ENCODE measurements around the gene MMP24.

MMP24 gene

DNA sequence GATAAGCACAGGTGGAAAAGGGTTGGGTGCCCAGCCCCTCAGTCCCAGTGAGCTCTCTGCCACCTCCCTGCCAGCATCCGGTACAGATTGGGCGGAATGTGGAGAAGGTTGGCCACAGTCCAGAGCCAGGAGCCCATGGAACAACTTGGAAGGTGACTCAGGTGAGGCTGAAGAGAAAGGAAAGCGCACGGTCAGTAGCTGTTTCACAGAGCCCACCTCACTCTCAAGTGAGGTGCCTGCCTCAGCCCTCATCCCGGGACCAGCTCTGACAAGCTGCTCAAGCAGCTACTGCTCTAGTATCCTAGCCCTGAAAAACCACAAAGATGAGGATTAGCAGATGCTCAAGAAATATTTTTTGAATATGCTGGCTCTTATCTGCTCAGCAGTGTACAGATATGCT is 52.5 kb downstream of the MMP24 start:
- no peak for DNase-seq (ENCODE audit: low spot score)

DNA sequence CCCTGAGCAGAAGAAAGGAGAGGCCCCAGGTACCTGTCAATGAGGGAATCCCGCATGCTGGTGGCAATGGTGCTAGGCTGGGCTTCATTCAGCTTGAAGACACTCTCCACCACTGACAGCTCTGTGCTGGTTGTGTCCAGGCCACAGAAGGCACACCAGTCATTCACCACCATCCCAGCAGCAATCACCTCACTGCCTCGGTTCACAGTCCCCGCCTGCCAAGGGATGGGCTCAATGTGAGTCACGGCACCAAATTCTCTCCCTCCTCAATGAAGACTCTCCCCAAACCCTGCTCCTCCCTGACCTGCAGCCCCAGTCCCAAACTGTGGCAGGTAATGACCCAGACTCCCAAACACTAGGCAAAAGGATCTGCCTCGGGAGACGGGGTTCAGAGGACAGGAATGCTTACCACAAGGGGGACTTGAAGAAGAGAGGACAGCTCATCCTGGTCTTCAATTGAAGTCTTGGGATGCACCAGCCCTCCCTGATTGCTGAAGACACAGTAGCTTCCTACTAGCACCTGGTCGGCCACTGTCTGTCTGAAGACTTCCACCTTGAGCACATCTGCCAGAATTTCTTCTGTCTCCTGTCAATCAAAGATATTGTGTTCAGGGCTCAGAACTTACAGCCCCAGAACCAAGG is 53.2 kb downstream of the MMP24 start:
- DNase-seq (ENCODE audit: low spot score): no peak

DNA sequence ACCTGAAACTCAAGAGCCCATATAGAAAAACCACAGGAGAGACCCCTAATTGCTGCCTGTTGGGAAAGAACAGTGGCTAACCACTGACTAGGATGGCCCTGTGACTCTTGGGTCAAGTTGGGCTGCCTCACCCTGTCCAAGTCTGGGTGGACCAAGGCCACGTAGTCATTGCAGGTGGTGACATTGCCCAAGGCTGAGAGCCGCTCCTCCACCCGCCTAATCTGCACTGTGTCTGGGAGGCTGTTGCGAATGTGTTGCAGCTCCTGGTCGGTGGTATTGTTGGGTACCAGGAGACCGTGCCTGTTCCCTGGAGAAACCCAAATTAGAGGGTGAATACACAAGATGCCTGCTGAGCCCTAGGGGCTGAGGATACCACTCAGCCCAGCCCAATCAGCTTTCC is 54.0 kb downstream of the MMP24 start:
- DNase-seq (ENCODE audit: low spot score): no peak

DNA sequence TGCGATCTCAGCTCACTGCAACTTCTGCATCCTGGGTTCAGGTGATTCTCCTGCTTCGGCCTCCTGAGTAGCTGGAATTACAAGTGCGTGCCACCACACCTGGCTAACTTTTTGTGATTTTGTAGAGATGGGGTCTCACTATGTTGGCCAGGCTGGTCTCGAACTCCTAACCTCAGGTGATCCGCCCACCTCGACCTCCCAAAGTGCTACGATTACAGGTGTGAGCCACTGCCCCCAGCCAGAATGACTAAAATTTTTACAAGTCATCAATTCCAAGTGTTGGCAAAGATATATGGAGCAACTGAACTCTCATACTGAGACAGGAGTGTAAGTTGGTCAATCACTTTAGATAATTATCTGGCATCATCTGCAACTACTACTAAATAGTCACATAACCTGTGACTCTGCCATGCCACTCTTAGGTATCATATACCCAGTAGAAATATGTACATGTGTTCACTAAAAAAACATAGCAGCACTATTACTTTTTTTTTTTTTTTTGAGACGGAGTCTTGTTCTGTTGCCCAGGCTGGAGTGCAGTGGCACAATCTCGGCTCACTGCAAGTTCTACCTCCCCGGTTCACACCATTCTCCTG is 55.1 kb downstream of the MMP24 start:
- DNase-seq (ENCODE audit: low spot score): no peak

DNA sequence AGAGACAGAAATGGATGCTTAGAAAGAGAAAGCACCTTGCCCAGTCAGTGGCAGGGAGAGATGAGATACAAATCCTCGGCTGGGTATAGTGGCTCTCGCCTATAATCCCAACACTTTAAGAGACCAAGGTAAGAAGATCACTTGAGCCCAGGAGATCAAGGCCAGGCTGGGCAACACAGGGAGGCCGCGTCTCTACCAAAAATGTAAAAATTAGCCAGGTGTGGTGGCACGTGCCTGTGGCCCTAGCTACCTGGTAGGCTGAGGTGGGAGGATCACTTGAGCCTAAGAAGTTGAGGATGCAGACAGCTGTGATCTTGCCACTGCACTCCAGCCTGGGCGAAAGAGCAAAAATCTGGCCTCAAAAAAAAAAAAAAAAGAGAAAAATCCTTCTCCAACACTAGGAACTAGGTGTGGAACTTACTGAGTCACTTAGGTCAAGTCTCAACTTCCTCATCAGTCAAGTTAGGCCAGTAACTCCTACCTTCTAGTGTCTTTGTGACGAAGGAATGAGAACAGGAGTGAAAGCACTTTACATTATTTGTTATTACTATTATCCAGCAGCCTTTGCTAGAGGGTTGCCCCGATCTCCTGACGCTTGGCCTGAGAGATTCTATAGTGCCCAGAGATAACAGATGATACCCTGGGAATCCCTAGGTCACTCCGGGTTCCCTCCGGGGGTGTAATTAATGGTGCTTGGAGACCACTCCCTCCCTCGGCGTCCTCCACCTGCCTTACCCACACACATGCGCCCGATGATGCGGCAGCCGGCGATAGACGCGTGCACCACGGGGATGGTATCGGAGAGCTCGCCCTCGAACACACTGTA is 57.2 kb downstream of the MMP24 start:
- no peak for DNase-seq (ENCODE audit: low spot score)

DNA sequence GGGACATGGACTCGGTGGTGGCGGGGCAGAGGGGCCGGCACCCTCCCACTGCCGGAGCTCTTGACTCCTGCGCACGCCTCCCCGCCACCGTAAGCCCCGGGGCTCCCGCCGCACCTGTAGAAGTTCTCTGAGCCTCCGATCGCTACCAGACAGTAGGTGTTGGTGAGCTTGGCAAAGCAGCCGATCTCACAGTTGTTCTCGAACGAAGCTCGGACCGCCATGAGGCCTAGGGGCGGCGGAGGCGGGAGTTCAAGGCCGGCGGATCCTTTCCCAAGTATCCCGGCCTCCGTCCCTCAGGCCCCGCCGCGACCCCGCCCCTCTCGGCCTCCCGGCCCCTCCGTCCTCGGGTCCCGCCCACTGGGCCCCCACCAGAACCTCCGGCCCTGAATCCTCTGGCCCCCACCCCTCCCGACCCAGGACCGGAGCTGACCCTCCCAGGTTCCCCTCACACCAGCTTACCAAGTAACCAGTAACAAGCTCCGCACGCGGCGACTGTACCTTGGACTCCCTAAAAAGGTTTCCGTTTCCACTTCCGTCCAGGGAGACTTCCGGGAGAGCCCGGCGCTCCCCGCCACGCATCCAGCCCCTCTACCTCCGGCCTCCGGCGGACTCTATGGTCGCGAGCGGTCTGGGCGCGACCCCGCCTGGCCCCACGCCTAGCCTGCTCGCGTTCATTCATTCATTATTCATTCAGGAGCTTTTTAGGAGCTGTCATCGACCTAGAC is 57.9 kb downstream of the MMP24 start, which contains the start of gene EIF6:
Gene EIF6 (minus strand): TSS at position 506 of the 725 bp plus-strand sequence. CDS start 285 bp downstream, at position 221.
- DNase-seq (ENCODE audit: low spot score): peak; percentile 83

DNA sequence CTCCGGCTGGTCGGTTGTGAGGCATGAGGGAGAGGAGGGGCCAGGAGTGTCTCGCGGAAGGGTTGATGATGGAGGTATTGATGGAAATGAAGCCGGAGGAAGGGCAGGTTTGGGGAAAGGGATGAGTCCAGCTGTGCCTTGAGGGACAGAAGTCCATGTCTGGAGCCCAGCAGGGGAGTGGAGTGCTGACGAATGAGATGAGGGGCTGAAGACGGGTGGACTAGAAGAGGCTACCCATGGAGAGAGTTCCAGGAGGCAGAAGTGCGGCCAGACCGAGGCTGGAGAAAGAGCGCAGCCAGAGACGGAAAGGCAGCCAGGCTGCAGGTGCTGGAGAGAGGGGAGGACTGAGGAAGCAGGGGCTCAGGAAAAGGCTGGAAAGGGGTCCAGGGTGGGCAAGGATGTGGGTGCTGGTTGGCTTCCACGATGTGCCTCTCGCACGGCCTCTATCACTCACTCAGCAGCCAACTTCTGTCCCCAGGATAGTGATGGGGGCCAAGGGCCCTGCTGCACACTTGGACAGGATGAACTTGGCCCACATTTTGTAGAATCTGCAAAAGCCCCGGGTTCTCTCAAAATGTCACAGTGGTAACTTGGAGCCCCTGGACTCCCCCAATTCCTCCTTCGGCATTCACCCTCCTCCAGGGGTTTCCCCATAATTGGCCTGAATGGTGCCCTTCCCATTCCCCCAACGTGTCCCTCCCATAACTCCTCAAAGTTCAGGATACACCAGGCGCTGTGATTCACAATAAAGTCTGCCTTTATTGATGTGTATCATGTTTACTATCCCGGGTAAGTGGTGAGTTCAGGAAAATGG is 58.7 kb downstream of the MMP24 start:
- DNase-seq (ENCODE audit: low spot score): no peak

DNA sequence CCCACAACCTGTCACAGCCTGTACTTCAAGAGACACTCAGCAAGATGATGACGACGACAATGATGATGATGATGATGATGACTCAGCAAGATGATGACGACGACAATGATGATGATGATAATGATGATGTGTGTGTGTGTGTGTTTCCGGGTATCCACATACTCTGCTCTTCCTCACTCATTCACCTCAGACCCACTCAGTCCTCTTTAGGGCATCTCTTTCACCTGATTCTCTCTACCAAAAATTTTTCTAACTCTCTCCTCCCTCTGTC is 59.3 kb downstream of the MMP24 start:
- DNase-seq (ENCODE audit: low spot score): no peak

DNA sequence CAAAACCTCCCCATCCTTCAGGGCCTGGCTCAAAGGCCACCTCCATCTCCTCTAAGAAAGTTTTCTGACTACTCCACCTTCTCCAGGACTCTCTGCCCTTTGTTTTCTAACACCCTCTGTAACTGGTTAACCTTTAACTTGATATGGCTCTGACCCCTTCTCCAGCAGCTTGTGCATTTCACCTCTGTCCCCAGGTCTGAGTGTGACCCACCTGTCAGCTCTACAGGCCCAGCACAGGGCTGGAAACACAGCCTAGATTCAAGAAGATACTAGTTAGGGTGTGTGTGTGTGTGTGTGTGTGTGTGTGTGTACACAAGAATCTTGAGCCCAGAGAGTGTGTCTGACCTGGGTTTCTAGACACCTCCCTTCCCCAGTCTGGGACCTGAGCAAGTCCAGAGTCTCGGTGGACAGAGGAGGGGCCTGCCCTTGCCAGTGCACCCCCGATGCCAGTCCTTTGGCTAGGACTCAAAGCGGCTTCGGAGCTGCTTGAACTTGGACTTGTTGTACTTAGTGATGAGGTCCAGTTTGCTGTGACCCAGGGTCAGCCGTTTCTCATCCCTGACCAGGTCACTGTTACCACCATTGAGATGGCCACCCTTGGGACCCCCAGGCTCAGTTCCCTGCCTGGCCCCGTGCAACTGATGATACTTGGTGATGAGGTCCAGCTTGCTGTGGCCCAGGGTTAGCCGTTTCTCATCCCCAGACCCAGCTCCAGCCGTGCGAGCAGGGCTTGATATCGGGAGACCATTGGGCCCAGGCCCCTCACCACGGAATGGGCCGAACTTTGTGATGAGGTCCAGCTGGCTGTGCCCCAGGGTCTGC is 59.8 kb downstream of the MMP24 start:
- no peak for DNase-seq (ENCODE audit: low spot score)

DNA sequence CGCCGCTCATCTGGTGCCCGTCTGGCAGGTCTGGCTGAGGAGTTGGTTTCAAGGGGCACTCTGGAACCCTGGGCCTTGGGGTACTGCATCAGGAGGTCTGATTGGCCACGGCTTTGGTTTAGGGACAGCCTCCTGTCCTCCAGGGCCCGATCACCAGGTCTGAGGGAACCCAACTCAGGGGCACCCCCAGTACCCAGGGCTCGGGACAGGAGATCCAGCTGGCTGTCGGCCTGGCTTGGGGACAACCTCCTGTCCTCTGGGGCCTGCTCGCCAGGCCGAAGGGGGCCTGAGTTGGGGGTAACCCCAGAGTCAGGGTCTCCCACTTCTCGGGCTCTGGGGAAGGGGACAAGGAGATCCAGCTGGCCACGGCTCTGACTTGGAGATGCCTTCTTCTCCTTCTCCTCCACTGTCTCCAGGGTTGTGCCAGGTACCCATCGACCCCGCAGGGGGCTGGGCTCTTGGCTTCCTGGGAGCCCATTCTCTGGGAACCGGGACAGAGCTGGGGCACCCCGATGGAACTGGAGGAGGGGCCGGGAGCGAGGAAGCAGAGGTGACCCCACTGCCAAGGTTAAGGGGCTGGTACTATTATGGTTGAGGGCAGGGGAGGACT is 60.5 kb downstream of the MMP24 start:
- no peak for DNase-seq (ENCODE audit: low spot score)

DNA sequence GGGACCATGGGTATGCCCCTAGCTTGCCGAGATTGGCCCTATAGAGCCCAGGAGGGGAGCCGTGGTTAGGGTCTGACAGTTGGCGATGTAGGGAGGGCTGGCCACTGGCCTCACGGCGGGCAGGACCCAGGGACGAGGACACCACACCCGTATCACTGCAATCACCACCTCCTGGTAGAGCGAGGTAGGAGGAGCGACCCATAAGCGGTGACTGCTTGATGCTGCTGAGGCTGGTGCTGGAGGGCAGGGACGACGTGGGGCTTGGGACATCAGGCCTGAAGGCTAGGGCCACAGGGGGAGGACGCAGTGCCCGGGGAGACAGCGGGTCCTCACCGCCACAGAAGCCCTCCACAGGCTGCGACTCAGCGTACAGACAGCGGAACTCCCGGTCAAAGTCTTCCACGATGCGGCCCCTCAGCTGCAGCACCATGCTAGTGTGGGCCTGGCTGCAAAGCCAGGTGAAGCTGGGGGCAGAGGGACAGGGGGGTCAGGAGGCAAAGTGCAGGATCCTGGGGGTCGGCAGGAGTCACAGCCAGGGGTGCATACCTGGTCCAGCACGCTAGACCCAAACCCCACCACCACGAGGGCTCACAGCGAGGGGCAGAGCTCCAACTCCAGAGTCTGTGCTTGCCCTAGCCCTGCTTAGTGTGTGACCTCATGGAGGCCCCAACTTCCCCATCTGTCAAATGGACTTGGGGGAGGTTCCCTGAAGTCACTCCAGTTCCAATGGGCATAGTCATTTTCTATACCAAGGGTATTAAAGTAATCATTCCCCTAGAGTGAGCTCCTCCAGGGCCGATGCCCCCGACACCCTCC is 61.2 kb downstream of the MMP24 start:
- DNase-seq (ENCODE audit: low spot score): no peak

DNA sequence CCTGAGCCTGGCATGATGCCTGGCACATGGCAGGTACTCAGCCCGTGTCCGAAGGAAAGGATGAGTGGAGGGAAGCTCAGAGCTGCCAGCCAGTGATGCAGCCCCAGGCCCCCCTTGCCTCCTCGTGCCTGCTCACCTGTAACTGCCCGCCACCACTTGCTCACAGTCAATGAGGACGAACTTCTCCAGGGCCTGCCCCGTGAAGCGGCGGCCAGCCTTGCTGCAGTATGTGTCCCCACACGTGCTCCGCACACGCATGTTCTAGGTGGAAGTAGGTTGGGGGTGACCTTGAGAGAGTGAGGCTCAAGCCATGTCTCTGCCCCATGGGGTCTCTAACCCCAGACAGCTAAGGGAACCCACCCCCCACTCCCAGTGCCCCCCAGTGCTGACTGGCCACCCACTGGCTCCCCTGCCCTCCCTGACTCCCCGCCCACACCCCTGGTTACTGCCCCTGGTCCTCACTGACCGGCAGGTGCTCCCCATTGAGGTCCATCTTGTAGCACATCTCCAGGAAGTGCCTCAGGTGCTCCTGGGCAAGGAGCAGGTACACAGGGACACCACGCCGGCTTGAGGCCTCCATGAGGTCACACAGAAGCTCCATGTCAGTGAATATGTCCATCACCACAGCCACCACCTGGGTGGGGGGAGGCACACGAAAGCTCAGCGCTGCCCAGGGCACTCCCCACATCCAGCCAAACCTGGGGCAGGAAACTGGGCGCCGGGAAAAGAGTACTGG is 62.0 kb downstream of the MMP24 start:
- no peak for DNase-seq (ENCODE audit: low spot score)

DNA sequence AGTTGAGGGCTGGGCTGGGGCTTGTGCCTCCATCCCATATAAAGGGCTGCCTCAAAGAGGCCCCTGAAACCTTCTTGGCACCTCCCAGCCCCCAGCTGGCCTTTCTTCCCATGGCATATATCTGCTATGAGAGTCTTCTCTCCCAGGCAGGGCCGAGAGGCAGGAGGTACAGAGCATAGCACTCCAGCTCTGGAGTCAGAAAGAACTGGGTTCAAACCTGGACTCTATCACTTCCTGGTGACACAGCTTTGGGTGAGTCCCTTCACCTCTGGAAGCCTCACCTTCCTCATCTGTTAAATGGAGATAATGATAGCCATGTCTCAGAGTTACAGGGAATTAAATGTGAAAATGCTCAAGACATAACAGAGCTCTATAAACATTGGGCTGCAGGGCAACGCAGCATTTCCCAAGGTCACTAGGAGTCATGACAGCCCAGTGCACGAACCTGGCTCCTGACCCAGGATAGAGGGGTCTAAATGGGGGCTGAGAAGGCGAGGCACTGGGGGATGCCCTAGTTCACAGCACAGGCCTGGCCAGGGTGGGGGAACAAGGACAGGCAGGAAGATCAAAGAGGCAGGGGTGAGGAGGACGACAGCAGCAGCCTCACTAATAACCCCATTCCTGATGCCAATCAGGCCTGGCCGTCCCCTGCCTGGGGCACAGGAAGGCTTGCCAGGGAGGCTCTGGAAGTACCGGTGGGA is 63.8 kb downstream of the MMP24 start:
- DNase-seq (ENCODE audit: low spot score): no peak

DNA sequence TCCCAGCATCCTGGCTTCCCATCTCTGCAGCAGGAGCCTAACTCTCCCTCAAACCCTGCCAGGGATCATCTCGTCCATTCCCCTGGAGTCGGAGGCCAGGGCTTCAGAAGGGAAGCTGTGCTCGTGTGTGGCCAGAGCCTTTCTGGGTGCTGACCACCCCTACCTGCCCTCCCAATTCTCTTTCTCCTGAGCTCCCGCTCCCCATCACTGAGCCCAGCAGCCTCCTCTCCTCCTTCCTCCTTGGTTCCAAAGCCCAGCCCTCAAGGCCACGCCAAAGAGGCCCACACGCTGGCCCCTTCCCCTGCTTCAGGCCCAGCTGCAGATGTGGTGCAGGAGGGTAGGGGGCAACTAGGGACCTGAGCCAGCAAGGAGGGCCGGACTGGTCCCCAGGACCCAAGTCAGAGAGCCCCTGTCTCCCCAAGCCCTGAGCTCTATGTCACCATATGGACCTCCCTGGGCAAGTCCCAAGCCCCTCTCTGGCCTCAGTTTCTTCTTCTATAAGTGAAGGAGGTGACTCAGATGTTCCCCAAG is 64.5 kb downstream of the MMP24 start:
- DNase-seq (ENCODE audit: low spot score): no peak

DNA sequence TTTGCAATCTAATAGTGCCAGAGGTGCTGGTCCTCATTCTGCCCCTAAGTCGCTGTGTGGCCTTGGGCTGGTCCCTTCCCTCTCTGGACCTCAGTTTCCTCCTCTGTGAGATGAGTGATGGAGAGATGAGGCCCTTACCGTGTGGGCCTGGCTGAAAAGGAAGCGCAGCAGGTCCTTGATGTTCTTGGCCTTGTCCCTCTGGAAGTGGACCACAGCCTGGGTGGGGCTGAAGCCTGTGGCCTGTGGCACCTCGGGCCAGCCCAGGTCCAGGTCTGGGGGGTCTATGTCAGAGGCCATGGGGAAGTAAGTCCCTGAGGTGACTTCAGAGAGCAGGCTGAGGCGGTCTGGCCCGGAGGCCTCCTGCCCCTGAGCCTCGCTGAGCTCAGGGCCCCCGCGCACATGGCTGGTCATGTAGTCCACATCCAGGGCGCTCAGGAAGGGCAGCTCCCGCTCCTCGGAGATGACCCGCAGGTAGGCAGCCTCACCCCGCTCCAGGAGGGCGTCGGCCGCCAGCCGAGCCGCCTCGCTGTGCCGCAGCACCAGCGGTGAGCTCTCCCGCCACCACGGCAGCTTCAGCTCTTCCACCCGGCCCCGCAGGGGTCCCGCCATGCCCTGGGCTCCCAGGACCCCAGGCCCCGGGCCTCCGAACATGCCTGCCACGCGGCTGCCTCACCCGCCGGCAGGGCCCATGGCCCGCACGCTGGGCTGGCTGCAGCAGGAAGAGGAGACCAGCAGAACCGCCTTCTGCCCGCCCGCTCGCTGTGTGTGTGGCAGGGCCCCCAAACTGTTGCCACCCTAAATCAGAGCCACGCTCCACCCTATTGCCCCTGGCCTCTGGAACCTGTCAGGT is 65.4 kb downstream of the MMP24 start, which contains the start of gene FAM83C:
Gene FAM83C (minus strand): TSS at position 772 of the 850 bp plus-strand sequence. CDS start 121 bp downstream, at position 651.
- DNase-seq (ENCODE audit: low spot score): no peak

DNA sequence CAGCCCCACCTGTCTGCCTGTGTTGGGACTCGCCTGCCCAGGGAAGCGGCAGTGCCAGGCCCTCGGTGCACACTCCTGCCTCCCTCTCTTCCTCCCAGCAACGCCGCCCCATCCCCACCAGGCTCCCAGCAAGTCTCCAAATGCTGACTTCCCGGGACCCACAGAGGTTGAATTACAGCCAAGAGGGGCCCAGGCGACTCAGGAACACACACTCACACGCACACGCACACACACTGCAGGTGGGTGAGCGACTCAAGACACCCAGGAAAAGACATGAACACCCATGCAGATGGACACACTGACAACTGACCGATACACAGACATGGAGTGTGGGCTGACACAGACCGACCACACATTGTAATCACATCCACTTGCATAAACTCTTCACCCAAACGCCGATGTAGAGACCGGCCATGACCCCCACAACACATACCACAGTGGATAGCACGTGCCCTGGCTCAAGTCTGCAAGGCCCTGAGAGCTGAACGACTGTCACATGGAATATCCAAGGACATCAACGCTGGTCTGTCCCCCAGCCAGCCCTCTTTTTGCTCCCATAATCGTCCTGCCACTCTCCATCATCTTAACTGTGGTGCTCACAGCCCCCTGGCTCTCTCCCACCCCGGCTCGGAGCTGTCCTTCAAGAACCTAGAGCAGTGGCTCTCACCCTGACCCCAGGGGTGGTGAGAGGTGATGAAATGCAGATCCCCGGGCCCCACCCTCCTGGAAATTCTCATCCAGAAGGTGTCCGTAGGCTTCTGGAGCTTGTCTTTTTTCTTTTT is 66.2 kb downstream of the MMP24 start:
- DNase-seq (ENCODE audit: low spot score): no peak
